CD4-positive, alpha-beta T cell treated with Interferon alpha-2 for 1 hour (primary cell): ENCODE data around the gene SKP2.
"Not testable (repeated sequence)": the region's sequence is repeated elsewhere in the genome, so short reads cannot be mapped to it uniquely, and the experiment has no call there.

ENCODE experiments used
- DNase-seq, 2 donors: peaks; one replicate each; pipeline ENCODE4 v3.0.0-alpha.2; 2020 to 2022

SKP2 gene

DNA sequence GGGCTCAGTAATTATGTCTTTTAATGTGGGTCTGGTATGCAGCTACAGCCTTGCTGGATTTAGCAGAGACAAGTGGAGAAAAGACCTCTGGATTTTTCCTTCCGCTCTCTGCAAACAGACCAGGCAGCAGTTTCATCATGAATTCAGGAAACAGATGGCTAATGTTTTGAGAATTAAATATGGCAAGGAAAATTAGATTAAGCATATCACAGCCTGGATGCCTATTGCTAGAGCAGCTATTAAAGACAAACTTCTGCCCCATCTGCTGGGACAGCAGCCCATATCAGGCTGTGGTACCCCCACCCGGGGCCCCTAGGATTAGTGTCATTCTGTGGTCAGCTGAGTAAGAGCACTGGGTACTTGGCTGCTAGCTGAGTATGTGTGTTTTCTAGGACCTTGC is 6.2 kb downstream of the SKP2 start:
- DNase-seq = no peak

DNA sequence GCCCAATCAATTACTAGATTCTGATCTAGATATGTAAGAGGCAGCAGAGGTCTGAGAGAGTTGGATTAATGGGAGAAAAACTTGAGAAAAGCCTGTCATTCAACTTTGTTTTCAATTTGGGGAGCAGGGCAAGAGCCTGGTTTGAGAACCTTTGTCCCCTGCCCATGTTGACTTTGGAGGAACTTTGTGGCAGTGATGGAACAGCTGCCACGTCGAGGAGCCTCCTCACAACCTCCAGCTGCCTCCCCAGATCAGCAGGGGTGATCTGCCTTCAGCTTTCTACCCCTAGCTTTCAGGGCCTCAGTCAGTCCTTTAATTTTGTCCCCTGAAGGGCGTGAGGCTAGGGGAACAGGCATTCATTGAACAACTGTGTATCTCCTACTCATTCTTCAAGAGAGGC is 8.7 kb downstream of the SKP2 start:
- DNase-seq = no peak

DNA sequence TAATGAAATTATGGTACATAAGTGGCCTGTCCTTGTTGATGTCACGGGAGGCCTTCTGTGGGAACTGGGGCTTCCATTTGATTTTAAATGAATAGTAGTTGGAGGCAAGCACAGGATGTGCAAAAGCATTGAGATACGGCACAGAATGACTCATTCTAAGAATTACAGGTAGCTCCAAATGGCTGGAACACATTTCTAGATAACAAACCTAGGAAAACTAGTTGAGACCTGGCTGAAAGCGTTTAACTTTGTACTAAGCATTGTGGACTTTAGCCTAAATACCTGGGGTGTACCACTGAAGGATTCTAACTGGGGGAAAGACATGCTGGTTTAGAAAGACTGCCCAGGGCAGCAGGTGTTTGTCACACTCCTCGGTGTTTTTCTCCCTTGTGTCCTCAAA is 9.4 kb downstream of the SKP2 start:
- no peak for DNase-seq

DNA sequence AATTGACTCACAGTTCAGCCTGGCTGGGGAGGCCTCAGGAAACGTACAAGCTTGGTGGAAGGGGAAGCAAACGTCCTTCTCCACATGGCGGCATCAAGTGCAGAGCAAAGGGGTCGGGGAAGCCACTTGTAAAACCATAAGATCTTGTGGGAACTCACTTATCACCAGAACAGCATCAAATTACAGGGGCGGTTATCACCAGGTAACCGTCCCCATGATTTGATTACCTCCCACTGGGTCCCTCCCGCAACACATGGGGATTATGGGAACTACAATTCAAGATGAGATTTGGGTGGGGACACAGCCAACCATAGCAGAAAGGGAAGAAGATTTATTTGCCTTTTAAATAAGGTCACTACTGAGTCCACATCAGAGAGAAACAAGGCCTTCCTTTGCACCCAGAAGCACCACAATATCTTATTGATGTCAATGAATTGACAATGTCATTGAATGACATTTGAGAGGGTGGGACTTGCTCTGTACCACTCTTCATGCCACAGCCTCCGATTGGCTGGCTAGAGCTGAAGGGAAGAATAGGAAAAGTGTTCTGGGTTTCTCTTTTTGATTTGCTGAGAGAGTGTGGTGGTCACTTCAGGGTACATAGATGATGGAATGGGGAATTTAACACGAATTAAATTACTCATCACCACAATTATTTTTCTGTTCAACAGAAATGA is 11.0 kb downstream of the SKP2 start:
- DNase-seq = no peak

DNA sequence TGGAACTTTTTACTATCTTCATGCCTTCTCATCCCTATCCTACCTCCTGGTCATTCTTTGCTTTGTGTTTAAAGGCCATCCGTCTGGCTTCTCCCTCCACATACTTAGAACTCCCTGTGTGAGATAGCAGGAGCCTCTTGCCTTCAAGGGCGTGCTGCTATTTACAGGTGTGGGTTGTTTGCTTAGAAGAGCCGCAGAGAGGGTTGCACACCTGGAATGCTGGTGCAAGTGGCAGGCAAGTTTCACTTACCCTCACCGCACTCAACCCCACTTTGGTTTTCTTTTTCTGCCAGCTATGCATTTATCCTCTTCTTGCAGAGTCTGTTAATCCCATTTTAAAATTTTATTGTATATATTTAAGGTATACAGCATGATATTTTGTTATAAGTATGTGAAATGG is 12.6 kb downstream of the SKP2 start:
- no peak for DNase-seq

DNA sequence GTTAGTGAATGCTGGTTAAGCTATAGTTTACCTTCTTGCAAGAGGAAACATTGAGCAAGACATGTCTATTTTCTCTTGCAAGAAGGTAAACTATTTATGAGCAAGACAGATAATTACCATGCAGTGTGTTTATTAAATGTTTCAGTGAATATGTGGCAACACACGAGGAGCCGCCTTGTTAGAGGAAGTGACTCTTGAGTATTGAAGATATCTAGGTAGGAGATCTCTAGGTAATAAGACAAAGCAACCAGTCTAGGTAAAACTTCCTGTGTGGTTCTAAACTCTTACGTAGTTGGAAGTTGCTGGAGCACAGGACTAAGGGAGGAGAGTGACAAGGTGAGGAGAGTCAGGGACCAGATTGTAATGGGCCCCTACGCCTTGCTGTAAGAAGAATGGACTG is 16.8 kb downstream of the SKP2 start:
- DNase-seq = peak in 1 of 2 donors; percentile 22

DNA sequence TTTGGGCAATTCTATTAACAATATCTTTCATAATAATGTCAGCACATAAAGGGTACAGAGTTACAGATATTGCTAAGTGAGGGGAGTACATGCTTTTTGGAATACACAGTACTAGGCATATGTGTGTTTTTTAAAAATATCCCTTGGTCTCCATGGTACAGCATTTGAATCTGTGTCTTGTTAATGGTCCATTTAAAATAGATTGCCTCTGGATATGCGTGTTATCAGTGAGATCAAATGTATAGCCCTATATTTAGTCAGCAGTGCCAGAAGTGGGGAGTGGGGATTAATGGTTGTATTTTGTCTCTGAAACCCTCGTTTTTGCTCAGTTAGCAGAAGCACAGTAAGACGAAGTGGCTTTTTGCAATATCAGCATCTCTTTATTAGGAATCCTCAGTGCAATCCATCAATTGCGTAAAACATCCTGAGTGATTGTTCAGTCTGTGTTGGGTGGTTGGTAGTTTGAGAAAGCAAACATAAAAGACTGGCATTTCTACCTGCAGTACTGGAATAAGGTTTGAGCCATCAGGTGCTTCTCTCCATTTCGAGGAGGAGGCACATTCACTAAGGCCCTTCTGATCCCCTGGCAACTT is 19.0 kb downstream of the SKP2 start:
- DNase-seq = no peak

DNA sequence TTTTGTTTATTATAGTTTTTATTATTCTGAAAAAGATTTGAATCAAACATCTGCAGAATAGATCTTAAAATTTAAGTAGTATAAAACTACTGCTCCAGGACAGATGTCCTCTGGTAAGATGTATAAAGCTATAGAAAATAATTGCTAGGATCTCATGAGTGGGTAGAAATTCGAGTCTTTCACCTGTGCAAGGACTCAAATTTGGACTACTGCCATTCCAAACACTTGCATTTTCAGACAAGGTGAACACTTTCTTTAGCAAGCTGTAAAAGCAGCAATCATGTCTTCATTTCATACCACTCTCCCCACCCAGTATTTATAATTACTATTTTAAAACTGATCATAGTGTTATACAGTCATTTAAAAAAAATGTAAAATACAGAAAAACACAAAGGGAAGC is 20.7 kb downstream of the SKP2 start:
- DNase-seq = no peak

DNA sequence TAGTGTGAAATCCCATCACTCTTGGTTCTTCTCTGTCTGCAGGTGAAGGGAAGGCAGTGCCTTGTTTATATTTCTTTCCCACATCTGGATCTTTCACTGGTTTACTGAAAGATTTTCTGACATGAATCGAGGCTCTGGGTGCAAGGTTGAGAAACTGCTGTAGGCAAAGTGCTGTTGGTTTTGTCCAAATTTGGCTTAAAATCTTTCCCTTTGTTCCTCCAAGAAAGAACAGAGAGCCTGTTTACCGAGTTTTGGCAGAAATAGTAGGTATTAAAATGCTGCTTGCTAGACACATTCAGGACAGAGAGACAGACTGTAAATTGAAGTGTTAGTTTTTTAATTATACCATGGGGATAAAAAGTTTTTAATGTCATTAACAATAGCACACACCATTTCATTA is 21.5 kb downstream of the SKP2 start:
- DNase-seq = no peak

DNA sequence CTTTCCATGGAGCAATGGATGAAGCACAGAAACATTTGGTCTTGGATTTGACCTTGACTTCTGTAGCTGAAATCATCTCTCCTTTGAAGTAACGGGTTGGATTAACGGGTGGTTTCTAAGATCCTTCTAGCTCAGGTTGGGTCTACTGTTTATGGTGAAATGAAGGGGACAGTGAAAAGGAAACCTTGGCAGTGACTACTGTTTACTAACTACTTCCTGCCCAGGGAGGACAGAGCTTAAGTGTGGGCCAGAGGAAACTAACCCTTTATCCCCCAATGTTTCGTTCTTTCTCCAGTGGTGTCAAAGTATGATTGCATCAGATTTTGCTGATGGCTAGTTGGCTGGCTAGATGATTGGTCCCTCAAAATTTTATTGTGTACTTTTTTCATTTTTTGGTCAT is 22.2 kb downstream of the SKP2 start:
- DNase-seq = no peak

DNA sequence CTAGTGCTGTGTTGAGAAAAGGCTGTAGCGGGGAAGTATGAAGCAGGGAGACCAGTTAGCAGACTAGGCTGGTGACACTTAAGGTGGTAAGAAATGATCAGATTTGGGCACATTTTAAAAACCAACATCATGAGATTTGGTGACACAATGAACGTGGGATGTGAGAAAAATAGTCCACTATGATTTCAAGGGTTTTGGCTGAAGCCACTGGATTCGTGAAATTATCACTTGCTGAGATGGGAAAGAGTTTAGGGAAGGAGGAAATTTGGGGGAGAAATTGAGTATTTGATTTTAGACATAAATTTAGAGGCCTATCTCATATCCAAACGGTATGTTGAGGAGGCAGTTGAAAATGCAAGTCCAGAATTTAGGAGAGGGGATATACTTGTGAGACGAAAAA is 23.1 kb downstream of the SKP2 start:
- DNase-seq = no peak

DNA sequence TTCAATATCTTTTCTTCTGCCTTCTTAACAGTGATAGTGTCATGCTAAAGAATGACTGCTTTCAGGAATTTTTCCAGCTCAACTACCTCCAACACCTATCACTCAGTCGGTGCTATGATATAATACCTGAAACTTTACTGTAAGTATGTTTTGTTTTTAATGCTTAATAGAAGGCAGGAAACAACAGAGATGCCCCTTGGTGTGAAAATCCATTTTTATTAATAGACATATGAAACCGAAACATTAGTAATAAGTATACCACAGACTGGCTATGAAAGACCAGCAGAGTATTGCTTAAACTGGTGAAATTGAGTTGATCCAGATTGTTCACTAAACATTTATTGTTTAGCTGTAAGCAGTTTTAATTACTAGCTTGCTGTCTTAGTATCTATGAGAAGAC is 25.2 kb downstream of the SKP2 start:
- no peak for DNase-seq

DNA sequence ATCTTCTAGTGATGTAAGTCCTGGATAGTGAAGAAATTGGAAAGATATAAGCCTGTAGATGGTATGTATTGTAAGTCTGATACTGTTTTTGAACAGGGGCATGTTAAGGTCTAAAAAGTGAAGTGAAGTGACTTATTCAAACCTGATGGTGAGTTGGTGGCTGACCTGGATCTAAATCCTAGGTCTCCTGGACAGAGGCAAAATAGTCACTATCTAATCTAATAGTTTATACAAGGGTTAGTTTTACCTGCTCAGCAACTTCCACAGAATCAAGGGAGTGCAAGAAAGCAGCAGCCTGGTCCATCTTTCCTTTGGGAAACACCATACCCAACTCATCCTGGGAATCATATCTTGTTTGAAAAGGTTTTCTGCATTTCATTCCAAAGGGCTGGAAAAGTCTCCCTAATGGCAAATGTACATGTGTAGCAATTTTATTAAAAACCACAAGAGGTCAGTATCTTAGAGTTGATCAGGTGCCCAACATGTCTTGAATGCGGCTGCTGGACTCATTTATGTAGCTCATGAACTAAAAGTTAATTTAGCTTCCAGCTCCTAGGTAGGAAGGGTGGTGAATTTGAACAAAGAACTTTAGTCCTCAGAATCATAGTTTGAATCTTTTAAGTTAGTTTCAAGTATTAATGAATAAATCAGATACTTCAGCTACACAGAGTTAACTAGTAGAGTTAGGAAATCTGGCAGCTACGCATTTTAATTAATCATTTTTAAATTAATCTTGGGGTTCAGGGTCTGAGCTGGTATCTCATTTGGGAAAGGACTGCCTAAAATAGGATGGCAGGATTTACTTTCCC is 26.0 kb downstream of the SKP2 start:
- no peak for DNase-seq

DNA sequence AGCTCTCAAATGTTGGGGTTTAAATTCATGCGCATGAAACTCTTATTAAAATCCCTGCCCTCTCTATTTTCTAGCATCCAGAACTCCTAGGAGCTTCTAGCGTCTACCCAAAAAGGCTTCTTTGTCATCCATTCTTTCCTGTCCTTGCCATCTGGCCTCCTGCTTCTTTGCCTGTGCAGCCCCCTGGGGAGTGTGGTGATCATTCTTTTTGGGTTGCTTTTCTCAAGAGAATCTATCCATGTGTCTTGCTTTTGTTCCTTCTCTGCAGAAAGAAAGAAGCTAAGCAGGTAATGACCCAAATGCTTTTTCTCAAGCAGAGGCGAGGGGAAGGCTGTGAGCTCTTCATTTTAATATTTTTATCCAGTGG is 26.6 kb downstream of the SKP2 start:
- no peak for DNase-seq

DNA sequence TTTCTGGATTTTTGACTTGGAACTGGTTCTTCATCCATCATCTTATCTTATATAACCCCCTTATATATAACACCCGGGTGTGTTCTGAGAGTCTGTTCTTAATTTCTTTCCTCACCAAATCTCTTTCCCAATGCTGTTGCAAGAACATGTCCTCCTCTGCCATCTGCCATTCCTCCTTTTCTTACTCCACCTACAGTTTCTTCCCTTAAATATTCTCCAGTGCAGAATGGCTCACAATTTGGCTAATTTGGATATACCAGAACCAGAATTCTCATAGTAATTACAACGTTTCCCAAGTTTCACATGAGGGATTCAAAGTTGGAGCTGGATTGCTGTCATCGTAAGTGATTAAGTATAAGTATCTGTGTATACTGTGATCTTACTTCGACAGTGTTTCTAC is 28.0 kb downstream of the SKP2 start:
- DNase-seq = no peak

DNA sequence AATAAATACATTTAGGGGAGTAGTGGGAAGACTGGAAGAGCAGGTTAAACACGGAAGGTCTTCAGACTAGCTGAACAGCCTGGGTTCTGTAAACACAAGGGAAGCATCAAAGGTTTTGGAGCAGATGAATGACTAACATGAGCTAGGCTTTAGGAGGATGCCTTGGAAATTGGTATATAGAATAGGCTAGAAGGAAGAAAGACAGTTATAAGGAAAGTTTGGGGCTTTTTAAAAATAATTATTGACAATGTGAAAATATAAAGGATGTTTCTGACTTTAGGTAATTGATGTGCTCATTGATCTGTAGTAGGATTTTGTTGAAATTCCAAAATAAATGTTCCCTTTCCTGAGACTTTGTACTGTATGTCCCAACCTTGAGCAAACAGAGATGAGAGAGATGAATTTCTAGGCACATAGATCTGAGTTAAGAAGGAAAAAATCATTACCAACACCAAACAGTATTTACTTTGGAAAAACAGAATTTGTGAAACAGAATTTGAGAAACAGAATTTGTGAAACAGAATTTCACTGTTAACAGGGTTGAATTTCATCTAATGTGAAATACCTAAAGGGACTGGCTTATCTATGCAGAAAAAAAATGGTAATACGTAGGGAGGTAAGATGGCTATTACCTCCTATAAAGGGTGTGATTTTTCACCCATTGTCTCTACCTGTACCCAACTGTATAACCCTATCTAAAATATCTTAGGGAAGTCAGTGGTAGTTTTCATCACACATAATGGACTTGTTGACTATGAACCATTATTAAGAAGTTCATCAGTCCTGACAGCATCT is 28.8 kb downstream of the SKP2 start:
- DNase-seq = no peak

DNA sequence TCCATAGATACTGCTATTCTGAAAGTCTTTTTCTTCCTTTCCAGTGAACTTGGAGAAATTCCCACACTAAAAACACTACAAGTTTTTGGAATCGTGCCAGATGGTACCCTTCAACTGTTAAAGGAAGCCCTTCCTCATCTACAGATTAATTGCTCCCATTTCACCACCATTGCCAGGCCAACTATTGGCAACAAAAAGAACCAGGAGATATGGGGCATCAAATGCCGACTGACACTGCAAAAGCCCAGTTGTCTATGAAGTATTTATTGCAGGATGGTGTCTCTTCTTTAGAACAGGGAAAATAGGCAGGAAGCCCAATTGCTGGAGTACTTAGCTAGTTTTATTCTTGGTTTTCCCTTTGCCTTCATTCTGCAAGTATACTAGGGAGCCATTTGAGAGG is 29.9 kb downstream of the SKP2 start:
- no peak for DNase-seq

DNA sequence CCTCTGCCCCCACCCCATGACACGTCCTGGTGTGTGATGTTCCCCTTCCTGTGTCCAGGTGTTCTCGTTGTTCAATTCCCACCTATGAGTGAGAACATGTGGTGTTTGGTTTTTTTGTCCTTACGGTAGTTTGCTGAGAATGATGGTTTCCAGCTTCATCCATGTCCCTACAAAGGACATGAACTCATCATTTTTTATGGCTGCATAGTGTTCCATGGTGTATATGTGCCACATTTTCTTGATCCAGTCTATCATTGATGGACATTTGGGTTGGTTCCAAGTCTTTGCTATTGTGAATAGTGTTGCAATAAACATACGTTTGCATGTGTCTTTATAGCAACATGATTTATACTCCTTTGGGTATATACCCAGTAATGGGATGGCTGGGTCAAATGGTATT is 32.5 kb downstream of the SKP2 start:
- DNase-seq = not testable (repeated sequence)

DNA sequence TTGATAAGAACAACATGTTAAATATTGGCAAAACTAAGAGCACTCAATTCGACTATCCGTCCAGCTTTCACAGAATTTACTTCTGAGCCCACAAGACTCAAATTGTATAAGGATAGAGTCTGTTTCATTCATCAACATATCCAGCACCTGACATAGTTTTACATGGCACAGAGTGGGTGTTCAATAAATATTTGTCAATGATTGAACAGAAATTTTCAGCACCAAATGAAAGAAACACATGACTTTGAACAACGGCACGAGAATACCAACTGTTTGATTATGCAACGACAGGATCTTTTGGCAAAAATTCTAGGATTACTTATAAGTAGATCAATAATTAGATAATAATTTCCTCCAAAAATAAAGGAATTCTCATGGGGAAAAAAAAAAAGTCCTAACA is 41.8 kb downstream of the SKP2 start:
- DNase-seq = no peak

DNA sequence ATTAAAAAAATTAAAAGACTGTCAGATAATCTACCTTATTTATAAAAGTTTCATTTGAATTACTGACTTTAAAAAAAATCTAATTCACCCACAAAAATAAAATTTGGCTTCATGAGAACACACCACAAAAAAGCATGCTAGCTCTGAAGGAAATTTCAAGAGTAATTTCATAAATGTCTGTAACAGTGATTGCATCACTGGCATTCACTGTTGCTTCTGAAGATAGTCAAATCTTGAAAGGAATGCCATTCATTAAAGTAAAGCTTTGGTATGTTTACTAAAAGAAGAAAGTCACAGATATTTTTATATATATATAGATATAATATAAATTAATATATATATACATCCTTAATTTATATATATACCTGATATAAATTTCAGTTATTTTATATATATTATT is 46.4 kb downstream of the SKP2 start:
- DNase-seq = no peak

DNA sequence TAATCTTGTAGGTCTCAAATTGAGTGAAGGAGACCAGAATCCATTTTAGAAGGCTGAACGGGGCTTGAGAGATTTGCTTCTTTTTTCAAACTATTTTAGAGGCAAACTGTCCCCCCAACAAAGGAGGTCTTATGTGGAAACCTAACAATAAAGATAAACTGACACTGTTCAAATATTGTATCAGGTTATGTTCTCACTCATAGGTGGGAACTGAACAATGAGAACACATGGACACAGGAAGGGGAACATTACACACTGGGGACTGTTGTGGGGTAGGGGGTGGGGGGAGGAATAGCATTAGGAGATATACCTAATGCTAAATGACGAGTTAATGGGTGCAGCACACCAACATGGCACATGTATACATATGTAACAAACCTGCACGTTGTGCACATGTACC is 46.9 kb downstream of the SKP2 start:
- DNase-seq = not testable (repeated sequence)

DNA sequence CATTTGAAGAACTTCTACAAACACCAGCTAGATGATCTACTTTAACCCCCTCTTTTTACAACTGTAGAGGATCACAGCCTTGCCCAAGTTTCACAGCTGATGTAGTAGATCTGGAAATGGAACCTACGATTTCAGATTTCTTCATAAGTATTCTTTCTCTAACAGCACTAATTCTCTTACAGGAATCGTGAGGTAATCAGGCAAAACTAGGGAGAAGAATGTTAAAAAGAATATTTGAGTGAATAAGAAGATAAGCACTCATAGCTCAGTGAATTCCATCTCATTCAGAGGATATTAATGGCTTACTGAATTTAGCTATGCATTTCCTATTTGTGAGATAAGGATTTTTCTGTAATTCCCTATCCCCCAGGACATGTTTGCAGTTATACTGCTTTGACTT is 47.7 kb downstream of the SKP2 start:
- DNase-seq = no peak

DNA sequence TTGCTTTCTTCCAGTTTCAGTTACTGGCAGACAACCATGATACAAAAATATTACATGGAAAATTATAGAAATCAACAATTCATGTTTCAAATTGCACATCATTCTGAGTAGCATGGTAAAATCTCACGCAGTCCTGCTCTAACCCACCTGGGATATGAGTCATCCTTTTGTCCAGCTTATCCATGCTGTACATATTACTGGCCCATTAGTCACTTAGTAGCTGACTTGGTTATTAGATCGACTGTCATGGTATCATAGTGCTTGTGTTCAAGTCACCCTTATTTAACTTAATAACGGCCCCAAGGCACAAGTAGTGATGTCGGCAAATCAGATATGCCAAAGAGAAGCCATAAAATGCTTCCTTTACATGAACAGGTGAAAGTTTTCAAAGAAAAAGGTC is 48.6 kb downstream of the SKP2 start:
- no peak for DNase-seq

DNA sequence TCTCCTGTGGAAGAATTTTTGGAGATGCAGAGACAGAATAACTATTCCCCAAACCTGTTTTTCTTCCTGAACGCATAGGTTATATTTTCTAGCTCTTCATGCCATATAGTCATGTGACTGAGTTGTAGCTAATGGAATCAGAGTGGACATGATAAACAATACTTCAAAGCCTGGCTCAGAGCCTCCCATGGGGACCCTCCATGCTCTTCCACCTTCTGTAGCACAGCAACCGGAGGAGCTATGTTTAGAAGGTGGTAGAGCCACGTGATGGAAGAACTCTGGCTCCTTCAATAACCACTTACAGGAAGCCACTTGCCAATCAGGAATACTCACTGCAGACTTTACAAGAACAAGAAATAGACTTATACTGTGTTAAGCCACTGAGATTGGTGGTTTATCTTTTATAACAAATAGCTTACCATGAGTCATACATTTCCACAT is 50.6 kb downstream of the SKP2 start:
- no peak for DNase-seq
